A549 (cell line): ENCODE results near the gene SLC43A3.

Source experiments
- CHD4 ChIP-seq: fragments of 200-600 bp; sonication (generic); IDR thresholded peaks from 2 replicates; pipeline ENCODE4 v1.6.1; 2016; ENCODE audit warnings: antibody characterized with exemption, mild to moderate bottlenecking, borderline replicate concordance
- TF ChIP-seq, protein P1 (sequence below): IDR thresholded peaks from 2 replicates; pipeline ENCODE4 v1.6.1; 2012

DNA sequence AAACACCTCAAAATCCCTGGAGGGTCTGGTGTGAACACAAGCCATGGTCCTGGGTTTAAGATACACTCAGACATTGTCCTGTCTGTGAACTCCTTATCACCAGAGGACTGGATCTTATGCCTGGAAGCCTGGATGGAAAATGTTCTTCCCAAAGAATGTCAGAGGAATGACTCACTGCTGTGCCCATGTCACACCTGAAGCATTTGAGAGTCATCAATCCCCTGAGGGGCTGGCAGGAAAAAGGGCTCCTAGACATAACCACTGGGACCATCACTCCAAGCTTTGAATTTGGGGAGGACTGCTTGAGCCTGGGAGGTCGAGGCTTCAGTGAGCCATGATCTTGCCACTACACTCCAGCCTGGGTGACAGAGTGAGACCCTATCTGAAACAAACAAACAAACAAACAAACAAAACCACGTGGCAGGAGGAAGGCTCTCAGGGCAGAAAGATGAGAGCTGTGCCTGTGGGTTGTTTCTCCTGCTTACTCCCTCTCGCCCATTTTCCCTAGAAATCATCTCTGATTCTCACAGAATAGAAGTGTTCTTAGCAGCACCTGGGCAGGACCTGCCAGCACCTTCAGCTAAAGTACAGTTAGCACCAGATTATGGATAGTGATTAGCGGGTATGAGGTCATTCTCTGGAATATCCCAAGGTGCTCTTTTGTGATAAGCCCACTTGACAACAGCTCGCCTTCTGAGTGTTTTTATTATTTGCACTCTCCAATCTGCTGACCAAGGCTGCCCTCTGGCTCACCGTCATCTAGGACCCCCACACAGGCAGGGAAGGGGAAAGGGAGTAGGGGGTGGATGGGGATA is 24.5 kb downstream of the SLC43A3 start:
- TF ChIP-seq, protein P1, sequence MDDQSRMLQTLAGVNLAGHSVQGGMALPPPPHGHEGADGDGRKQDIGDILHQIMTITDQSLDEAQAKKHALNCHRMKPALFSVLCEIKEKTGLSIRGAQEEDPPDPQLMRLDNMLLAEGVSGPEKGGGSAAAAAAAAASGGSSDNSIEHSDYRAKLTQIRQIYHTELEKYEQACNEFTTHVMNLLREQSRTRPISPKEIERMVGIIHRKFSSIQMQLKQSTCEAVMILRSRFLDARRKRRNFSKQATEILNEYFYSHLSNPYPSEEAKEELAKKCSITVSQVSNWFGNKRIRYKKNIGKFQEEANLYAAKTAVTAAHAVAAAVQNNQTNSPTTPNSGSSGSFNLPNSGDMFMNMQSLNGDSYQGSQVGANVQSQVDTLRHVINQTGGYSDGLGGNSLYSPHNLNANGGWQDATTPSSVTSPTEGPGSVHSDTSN, result no peak
- no peak for TF ChIP-seq CHD4
